Endothelial cell of umbilical vein (primary cell): ENCODE data around the gene PIGW. TPM values are rescaled to one million over a fixed set of nuclear protein-coding genes. Genes with fewer than 3 reads are reported as not detected.

Experiments used
- BruUV-seq: library from RNA; stranded (reverse); fragments of 400-500 nt; replicated peaks from 2 replicates; lab custom pipeline; 2021; lab: Mats Ljungman, UMichigan
- CTCF ChIA-PET: fragments of 300-600, 350-600 bp; sonication (Branson Sonifier 250); formaldehyde crosslinking; loops from one replicate; lab custom pipeline; 2021; ENCODE audit warnings: antibody characterized with exemption, inconsistent platforms; lab: Charles Lee
- POLR2A ChIA-PET: fragments of 300-600, 350-600 bp; sonication (Branson Sonifier 250); formaldehyde crosslinking; loops from one replicate; lab custom pipeline; 2021; ENCODE audit warnings: antibody characterized with exemption, inconsistent platforms; lab: Charles Lee
- DNase-seq: peaks from one replicate; pipeline ENCODE4 v3.0.0-alpha.2; 2011; ENCODE audit warnings: low read depth, low spot score
- FAIRE-seq: peaks from 2 replicates; lab custom pipeline; 2011; peaks lifted over from hg19 to GRCh38; lab: Jason Lieb, UNC
- H2AFZ ChIP-seq: 2 replicates; pipeline ENCODE4 v1.6.0; 2012; ENCODE audit warnings: low read depth, low read length, control low read depth, inconsistent platforms
- H3K27ac ChIP-seq: 2 replicates; pipeline ENCODE4 v1.5.1; 2011; ENCODE audit warnings: low read depth, mild to moderate bottlenecking, control low read depth, low read length, moderate library complexity; ENCODE audit not compliant: insufficient read depth
- H3K27me3 ChIP-seq, 2 experiments: 2 replicates each; pipeline versions ENCODE4 v1.6.0 to v1.6.1; 2011; ENCODE audit warnings: low read length in 2 of 2, mixed read lengths in 1 of 2; ENCODE audit not compliant: control insufficient read depth in 2 of 2, insufficient read depth in 2 of 2
- H3K36me3 ChIP-seq, 2 experiments: 2 replicates in 1 of 2; 3 replicates in 1 of 2; pipeline ENCODE4 v1.5.1; 2011; ENCODE audit warnings: low read length in 2 of 2, mild to moderate bottlenecking in 1 of 2, moderate library complexity in 1 of 2; ENCODE audit not compliant: control insufficient read depth in 2 of 2, insufficient read depth in 2 of 2; ENCODE audit errors: extremely low read depth in 1 of 2
- H3K4me1 ChIP-seq: 3 replicates; pipeline ENCODE4 v1.5.1; 2011; ENCODE audit warnings: mild to moderate bottlenecking, low read length; ENCODE audit not compliant: control insufficient read depth, insufficient read depth; ENCODE audit errors: extremely low read depth
- H3K4me2 ChIP-seq: 2 replicates; pipeline ENCODE4 v1.6.1; 2011; ENCODE audit warnings: low read length, control low read depth, mixed read lengths; ENCODE audit not compliant: insufficient read depth
- H3K4me3 ChIP-seq, 3 experiments: fragments of 200-600 bp in 1 of 3; sonication (generic), shearing (Covaris generic) in 1 of 3; replicated peaks in 1 of 3; 2 replicates each; pipeline ENCODE4 v1.5.1; 2011 to 2016; ENCODE audit warnings: control low read depth in 3 of 3, low read length in 3 of 3, mild to moderate bottlenecking in 2 of 3, inconsistent platforms in 1 of 3, low read depth in 1 of 3, moderate library complexity in 1 of 3; ENCODE audit not compliant: insufficient read depth in 1 of 3
- H3K79me2 ChIP-seq: 2 replicates; pipeline ENCODE4 v1.6.0; 2012; ENCODE audit warnings: low read length, inconsistent platforms; ENCODE audit not compliant: control insufficient read depth, insufficient read depth
- H3K9ac ChIP-seq: replicated peaks from 2 replicates; pipeline ENCODE3; 2011; ENCODE audit warnings: low read length, control low read depth; ENCODE audit not compliant: insufficient read depth; ENCODE audit errors: extremely low read depth
- H3K9me1 ChIP-seq: replicated peaks from 3 replicates; pipeline ENCODE4 v1.6.0; 2011; ENCODE audit warnings: mild to moderate bottlenecking, low read length; ENCODE audit not compliant: control insufficient read depth, insufficient read depth; ENCODE audit errors: extremely low read depth
- H3K9me3 ChIP-seq: replicated peaks from 2 replicates; pipeline ENCODE4 v1.5.1; 2012; ENCODE audit warnings: low read length, inconsistent platforms; ENCODE audit not compliant: control insufficient read depth, insufficient read depth
- H4K20me1 ChIP-seq: replicated peaks from 2 replicates; pipeline ENCODE3; 2011; ENCODE audit warnings: mild to moderate bottlenecking, low read length; ENCODE audit not compliant: control insufficient read depth, insufficient read depth; ENCODE audit errors: extremely low read depth
- CTCF ChIP-seq, 2 donors: IDR thresholded peaks; 1 replicate in 1 of 2; 2 replicates in 1 of 2; pipeline ENCODE4 v1.5.1; 2011; ENCODE audit warnings: low read length in 2 of 2, mild to moderate bottlenecking in 2 of 2, moderate library complexity in 2 of 2, control low read depth in 1 of 2, inconsistent platforms in 1 of 2, low read depth in 1 of 2; ENCODE audit not compliant: insufficient read depth in 1 of 2; ENCODE audit errors: extremely low read depth in 1 of 2
- EZH2 ChIP-seq: IDR thresholded peaks from 2 replicates; pipeline ENCODE4 v1.6.1; 2012; ENCODE audit warnings: borderline replicate concordance, low read depth, mild to moderate bottlenecking, moderate library complexity, low read length, inconsistent platforms; ENCODE audit not compliant: severe bottlenecking
- FOS ChIP-seq: IDR thresholded peaks from 2 replicates; pipeline ENCODE4 v1.6.1; 2011; ENCODE audit warnings: mild to moderate bottlenecking, low read length, moderate library complexity, borderline replicate concordance; ENCODE audit not compliant: insufficient read depth
- GATA2 ChIP-seq: IDR thresholded peaks from 2 replicates; pipeline ENCODE4 v1.7.0; 2011; ENCODE audit warnings: low read depth, mild to moderate bottlenecking, moderate library complexity, mixed read lengths, low read length; ENCODE audit not compliant: insufficient read length, insufficient read depth
- JUN ChIP-seq: IDR thresholded peaks from 2 replicates; pipeline ENCODE4 v1.6.1; 2011; ENCODE audit warnings: borderline replicate concordance, low read depth; ENCODE audit not compliant: insufficient read length, insufficient read depth
- MAX ChIP-seq: IDR thresholded peaks from 2 replicates; pipeline ENCODE4 v1.6.1; 2011; ENCODE audit not compliant: insufficient read depth, insufficient read length
- MYC ChIP-seq: IDR thresholded peaks from one replicate; pipeline ENCODE4 v1.6.1; 2011; ENCODE audit warnings: mild to moderate bottlenecking, low read depth, low read length
- POLR2A ChIP-seq: IDR thresholded peaks from 2 replicates; pipeline ENCODE4 v1.6.1; 2012; ENCODE audit warnings: low read depth, mild to moderate bottlenecking, control low read depth, low read length
- POLR2AphosphoS5 ChIP-seq: IDR thresholded peaks from 2 replicates; pipeline ENCODE4 v1.6.1; 2012; ENCODE audit warnings: low read depth, mild to moderate bottlenecking, control low read depth, low read length, moderate library complexity; ENCODE audit not compliant: insufficient read depth
- dilution Hi-C: fragments of 300-500 bp; cut with MboI; formaldehyde crosslinking; loops from one replicate; pipeline ENCODE4 v1.15.0; 2019; ENCODE audit warnings: low sequenced_read_pairs; ENCODE audit not compliant: extremely low pct_ligation_motif_present
- intact Hi-C: fragments of 100-400 bp; cut with micrococcal nuclease; formaldehyde crosslinking; loops from one replicate; pipeline ENCODE4 v1.10.0; 2022
- polyA plus RNA-seq, 4 experiments: library from polyadenylated mRNA; depleted of rRNA in 3 of 4; stranded (reverse) in 3 of 4; unstranded in 1 of 4; fragments of >200 nt; gene quantifications; 2 replicates each; pipeline versions ENCODE4 v1.2.1 to v1.2.3, GENCODE V29; 2011 to 2012; ENCODE audit warnings: missing spikeins in 1 of 4
- total RNA-seq: library from RNA; stranded (reverse); gene quantifications from 2 replicates; pipeline ENCODE4 v1.2.3, GENCODE V29; 2021

The PIGW gene
- total and polyA plus RNA-seq, 2 donors (not counting 3 experiments of a cell fraction or from before 2014, with no cell fraction given), result 5.9 to 13.1 TPM

- Histone ChIP-seq H3K27ac (no peak overlapping the region), H3K9ac (no peak overlapping the region), H3K9me1 (no peaks in the 10 kb centered on the region), H3K4me1 (no peaks in the 10 kb centered on the region), H3K79me2 (no peaks in the 10 kb centered on the region), H3K27me3 (no peaks in the 10 kb centered on the region), H3K4me2 (no peak overlapping the region), H3K9me3 (no peaks in the 10 kb centered on the region), H4K20me1 (no peaks in the 10 kb centered on the region), H3K4me3 (no peak overlapping the region), H2AFZ (no peak overlapping the region), H3K36me3 (peaks cover 6 to 22% of the 10 kb centered on the region in 2 experiments)
- intact Hi-C loops (no loop called here), dilution Hi-C loops (no loop called here)
- ChIA-PET POLR2A (no interaction called here), CTCF (interaction anchor here (1.2 kb wide), 1 partner anchor 15 kb away, joined by 3 read pairs; no protein-coding TSS in a partner anchor)
- BruUV-seq, result no TSS peak
- DNase-seq (no peak), FAIRE-seq (no peak)
- TF ChIP-seq CTCF (IDR thresholded peaks at IDR 0.05; ENCODE audit: extremely low read depth in 1 of 2, insufficient read depth in 1 of 2, low read depth in 1 of 2, low read length in 2 of 2), result no peak
Measured at GRCh38 chr17:36501351-36501750, 33.4 kb upstream of the PIGW start.

GRCh38 chr17:36501963-36502362, 32.8 kb upstream of the PIGW start:
- Histone ChIP-seq H3K9me3 (no peaks in the 10 kb centered on the region), H3K9ac (no peak overlapping the region), H3K9me1 (no peaks in the 10 kb centered on the region), H3K4me2 (no peak overlapping the region), H4K20me1 (no peaks in the 10 kb centered on the region), H3K36me3 (peaks cover 6 to 25% of the 10 kb centered on the region in 2 experiments), H2AFZ (no peak overlapping the region), H3K27ac (no peak overlapping the region), H3K4me1 (no peaks in the 10 kb centered on the region), H3K27me3 (no peaks in the 10 kb centered on the region), H3K4me3 (no peak overlapping the region), H3K79me2 (no peaks in the 10 kb centered on the region)
- DNase-seq (no peak), FAIRE-seq (no peak)
- TF ChIP-seq MAX (no peak), POLR2AphosphoS5 (no peak), GATA2 (no peak), POLR2A (no peak), CTCF (IDR thresholded peaks at IDR 0.05; ENCODE audit: extremely low read depth in 1 of 2, insufficient read depth in 1 of 2, low read depth in 1 of 2, low read length in 2 of 2) (no peak), JUN (no peak), MYC (no peak), FOS (no peak), EZH2 (no peak)
- BruUV-seq, result no TSS peak
- dilution Hi-C loops (no loop called here), intact Hi-C loops (no loop called here)
- ChIA-PET POLR2A (no interaction called here), CTCF (interaction anchor here (1.2 kb wide), 1 partner anchor 14 kb away, joined by 3 read pairs; no protein-coding TSS in a partner anchor)
